ENCODE results near the gene CFAP46.

- TF ChIP-seq, protein P1, sequence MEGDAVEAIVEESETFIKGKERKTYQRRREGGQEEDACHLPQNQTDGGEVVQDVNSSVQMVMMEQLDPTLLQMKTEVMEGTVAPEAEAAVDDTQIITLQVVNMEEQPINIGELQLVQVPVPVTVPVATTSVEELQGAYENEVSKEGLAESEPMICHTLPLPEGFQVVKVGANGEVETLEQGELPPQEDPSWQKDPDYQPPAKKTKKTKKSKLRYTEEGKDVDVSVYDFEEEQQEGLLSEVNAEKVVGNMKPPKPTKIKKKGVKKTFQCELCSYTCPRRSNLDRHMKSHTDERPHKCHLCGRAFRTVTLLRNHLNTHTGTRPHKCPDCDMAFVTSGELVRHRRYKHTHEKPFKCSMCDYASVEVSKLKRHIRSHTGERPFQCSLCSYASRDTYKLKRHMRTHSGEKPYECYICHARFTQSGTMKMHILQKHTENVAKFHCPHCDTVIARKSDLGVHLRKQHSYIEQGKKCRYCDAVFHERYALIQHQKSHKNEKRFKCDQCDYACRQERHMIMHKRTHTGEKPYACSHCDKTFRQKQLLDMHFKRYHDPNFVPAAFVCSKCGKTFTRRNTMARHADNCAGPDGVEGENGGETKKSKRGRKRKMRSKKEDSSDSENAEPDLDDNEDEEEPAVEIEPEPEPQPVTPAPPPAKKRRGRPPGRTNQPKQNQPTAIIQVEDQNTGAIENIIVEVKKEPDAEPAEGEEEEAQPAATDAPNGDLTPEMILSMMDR (conservative IDR thresholded peaks at IDR 0.05; ENCODE audit: low read depth, low read length): no peak
- TF ChIP-seq MAFK (IDR thresholded peaks at IDR 0.05; ENCODE audit: low read depth, low read length) (no peak), RAD21 (IDR thresholded peaks at IDR 0.05; ENCODE audit: low read length) (no peak), BHLHE40 (IDR thresholded peaks at IDR 0.05; ENCODE audit: low read depth, low read length) (no peak), MAZ (IDR thresholded peaks at IDR 0.05; ENCODE audit: borderline replicate concordance, low read depth, low read length) (no peak)
These were observed 143.5 kb downstream of the CFAP46 start for GRCh38 chr10:132798876-132799275.
